Measurements from ENCODE around the gene ZNF543. TPM values are rescaled to one million over a fixed set of nuclear protein-coding genes. Genes with fewer than 3 reads are reported as not detected.

Gene ZNF543
- total RNA-seq, 4 donors from 2014 or later, result 5.8 to 11.5 (median 8.3) TPM

DNA sequence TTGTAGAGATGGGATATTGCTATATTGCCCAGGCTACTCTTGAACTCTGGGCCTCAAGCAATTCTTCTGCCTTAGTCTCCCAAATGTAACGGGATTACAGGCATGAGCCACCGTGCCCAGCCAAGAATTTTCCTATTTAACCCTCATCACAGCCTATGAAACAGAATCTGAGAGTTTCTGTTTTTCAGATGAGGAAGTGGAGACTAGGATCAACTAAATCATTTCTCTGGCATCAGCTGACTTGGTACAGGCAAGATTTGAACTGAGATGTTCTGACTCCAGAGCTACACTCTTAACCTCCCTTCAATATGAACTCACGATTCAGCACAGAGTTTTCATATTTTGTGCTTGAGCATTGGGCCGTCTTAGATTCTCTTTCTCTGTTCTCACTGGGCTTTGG is 31.9 kb upstream of the ZNF543 start:
- no peak for TF ChIP-seq POLR2A (IDR thresholded peaks at IDR 0.05)
- TF ChIP-seq, protein P1, sequence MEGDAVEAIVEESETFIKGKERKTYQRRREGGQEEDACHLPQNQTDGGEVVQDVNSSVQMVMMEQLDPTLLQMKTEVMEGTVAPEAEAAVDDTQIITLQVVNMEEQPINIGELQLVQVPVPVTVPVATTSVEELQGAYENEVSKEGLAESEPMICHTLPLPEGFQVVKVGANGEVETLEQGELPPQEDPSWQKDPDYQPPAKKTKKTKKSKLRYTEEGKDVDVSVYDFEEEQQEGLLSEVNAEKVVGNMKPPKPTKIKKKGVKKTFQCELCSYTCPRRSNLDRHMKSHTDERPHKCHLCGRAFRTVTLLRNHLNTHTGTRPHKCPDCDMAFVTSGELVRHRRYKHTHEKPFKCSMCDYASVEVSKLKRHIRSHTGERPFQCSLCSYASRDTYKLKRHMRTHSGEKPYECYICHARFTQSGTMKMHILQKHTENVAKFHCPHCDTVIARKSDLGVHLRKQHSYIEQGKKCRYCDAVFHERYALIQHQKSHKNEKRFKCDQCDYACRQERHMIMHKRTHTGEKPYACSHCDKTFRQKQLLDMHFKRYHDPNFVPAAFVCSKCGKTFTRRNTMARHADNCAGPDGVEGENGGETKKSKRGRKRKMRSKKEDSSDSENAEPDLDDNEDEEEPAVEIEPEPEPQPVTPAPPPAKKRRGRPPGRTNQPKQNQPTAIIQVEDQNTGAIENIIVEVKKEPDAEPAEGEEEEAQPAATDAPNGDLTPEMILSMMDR (IDR thresholded peaks at IDR 0.05 in 4 of 5, conservative IDR thresholded peaks at IDR 0.05 in 1 of 5), result no peak
- no peak overlapping the region for H3K4me3 ChIP-seq
- peaks cover 8 to 17% of the 10 kb centered on the region in 2 donors for H3K4me1 ChIP-seq
- in situ Hi-C loops (cut with MboI; ENCODE audit: low sequenced_read_pairs in 4 of 4), result no loop called here
- H3K9me3 ChIP-seq, result peaks cover 0 to 3% (median 0%) of the 10 kb centered on the region in 3 donors
- H3K36me3 ChIP-seq, result peaks cover 19 to 97% of the 10 kb centered on the region in 2 donors
- intact Hi-C loops (cut with DNase I; ENCODE audit: low total_unique reads), result loop anchor here (10.0 kb wide), 1 partner anchor 216 kb away; no protein-coding TSS in a partner anchor
- no peak for ATAC-seq
- H3K27me3 ChIP-seq, result no peaks in the 10 kb centered on the region
- DNase-seq, result no peak
- no peak overlapping the region for H3K27ac ChIP-seq

- H3K4me3 ChIP-seq, result no peak overlapping the region
- in situ Hi-C loops (cut with MboI; ENCODE audit: low sequenced_read_pairs in 4 of 4) (no loop called here), intact Hi-C loops (cut with DNase I; ENCODE audit: low total_unique reads) (no loop called here)
- no peak overlapping the region for H3K27ac ChIP-seq
- no peaks in the 10 kb centered on the region for H3K4me1 ChIP-seq
- peaks cover 19 to 99% of the 10 kb centered on the region in 2 donors for H3K36me3 ChIP-seq
- ATAC-seq, result no peak
- H3K9me3 ChIP-seq, result peaks cover 0 to 3% (median 0%) of the 10 kb centered on the region in 3 donors
- no peak for DNase-seq
- TF ChIP-seq POLR2A (IDR thresholded peaks at IDR 0.05), result no peak
- TF ChIP-seq, protein P1 (IDR thresholded peaks at IDR 0.05 in 4 of 5, conservative IDR thresholded peaks at IDR 0.05 in 1 of 5), result no peak
- no peaks in the 10 kb centered on the region for H3K27me3 ChIP-seq
Measured at GRCh38 chr19:57290970-57291369, 29.3 kb upstream of the ZNF543 start.

DNA sequence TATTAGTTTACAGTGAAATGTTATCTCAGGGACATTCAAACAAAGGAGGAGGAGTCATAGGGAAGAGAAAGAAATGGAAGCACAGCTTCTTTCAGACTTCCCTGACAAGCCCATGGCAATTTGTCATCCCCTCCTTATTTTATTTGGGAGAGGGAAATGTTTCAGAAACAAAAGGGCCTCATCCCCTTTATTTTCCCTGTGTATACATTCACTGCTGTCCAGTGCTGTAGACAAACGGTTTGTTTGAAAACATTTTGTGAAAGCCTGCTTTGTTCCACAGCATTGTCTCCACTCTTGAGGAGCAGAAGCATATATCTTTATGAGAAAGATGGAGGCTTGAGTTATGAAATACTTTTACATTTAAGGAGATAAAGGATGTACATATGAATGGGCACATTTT is 27.7 kb upstream of the ZNF543 start:
- in situ Hi-C loops (cut with MboI; ENCODE audit: low sequenced_read_pairs in 4 of 4), result no loop called here
- H3K36me3 ChIP-seq, result peaks cover 15 to 97% of the 10 kb centered on the region in 2 donors
- H3K27me3 ChIP-seq, result no peaks in the 10 kb centered on the region
- no peak for DNase-seq
- peaks cover 0 to 3% (median 0%) of the 10 kb centered on the region in 3 donors for H3K9me3 ChIP-seq
- TF ChIP-seq POLR2A (IDR thresholded peaks at IDR 0.05), result no peak
- TF ChIP-seq, protein P1 (IDR thresholded peaks at IDR 0.05 in 4 of 5, conservative IDR thresholded peaks at IDR 0.05 in 1 of 5), result no peak
- intact Hi-C loops (cut with DNase I; ENCODE audit: low total_unique reads), result no loop called here
- no peaks in the 10 kb centered on the region for H3K4me1 ChIP-seq
- no peak overlapping the region for H3K27ac ChIP-seq
- ATAC-seq, result no peak
- no peak overlapping the region for H3K4me3 ChIP-seq

DNA sequence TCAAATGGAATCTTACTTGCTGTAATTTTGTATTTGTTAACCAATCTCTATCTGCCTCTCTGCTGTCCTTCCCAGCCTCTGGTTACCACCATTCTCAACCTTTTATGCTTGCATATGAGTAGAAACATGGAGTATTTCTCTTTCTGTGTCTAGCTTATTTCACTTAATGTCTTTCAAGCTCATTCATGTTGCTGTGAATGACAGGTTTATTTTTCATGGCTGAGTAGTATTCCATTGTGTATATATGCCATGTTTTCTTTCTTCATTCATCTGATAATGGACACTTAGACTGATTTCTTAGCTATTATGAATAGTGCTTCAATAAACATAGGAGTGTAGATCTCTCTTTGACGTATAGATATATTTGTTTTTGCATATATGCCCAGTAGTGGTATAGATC is 26.6 kb upstream of the ZNF543 start:
- Histone ChIP-seq H3K36me3 (peaks cover 15 to 85% of the 10 kb centered on the region in 2 donors), H3K4me3 (no peak overlapping the region), H3K27me3 (no peaks in the 10 kb centered on the region), H3K9me3 (peaks cover 0 to 3% (median 0%) of the 10 kb centered on the region in 3 donors), H3K4me1 (no peaks in the 10 kb centered on the region), H3K27ac (no peak overlapping the region)
- TF ChIP-seq POLR2A (IDR thresholded peaks at IDR 0.05), result no peak
- ATAC-seq (no peak), DNase-seq (no peak)
- in situ Hi-C loops (cut with MboI; ENCODE audit: low sequenced_read_pairs in 4 of 4), result no loop called here
- intact Hi-C loops (cut with DNase I; ENCODE audit: low total_unique reads), result no loop called here

DNA sequence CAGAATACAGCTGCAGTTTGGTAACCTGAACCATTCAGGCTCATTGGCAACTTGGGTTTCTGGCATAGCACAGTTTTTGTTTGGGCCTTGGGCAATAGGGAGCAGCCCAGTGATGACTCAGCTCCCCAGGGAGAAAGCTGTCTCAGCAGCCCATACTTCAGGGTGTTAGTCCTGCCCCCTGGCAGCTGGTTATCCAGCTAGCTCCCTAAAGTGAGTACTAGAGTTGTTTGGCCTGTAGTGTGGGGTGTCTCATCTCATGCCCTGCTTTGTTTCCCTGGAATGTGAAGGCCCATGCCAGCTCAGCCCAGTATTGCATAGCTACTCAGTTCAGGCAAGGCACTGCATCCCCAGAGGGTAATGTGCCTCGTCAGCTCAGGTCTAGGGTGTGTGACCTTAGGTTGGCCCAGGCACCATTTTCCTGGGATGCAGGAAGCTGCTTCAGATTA is 18.2 kb upstream of the ZNF543 start:
- ATAC-seq (peak; percentile 99 to 100), DNase-seq (peak; percentile 81 to 91)
- in situ Hi-C loops (cut with MboI; ENCODE audit: low sequenced_read_pairs in 4 of 4), result no loop called here
- Histone ChIP-seq H3K36me3 (peaks cover 0 to 30% of the 10 kb centered on the region in 2 donors), H3K4me1 (peaks cover 23 to 30% of the 10 kb centered on the region in 2 donors), H3K27ac (peak overlapping the region; percentile 77 to 83 (median 80)), H3K9me3 (no peaks in the 10 kb centered on the region), H3K27me3 (no peaks in the 10 kb centered on the region), H3K4me3 (no peak overlapping the region)
- TF ChIP-seq, protein P1 (IDR thresholded peaks at IDR 0.05 in 4 of 5, conservative IDR thresholded peaks at IDR 0.05 in 1 of 5), result no peak
- no peak for TF ChIP-seq POLR2A (IDR thresholded peaks at IDR 0.05)
- intact Hi-C loops (cut with DNase I; ENCODE audit: low total_unique reads), result loop anchor here (2.0 to 5.0 kb wide), 4 partner anchors 15 to 85 kb away; partner anchors contain the start of genes ZNF460 and ZNF548

All from gastrocnemius medialis (tissue), 4 donors.